GM23248 (cell line): ENCODE measurements around the gene XYLB.

Experiments
- EZH2 ChIP-seq: fragments of 200-600 bp; sonication (generic); IDR thresholded peaks from 2 replicates; pipeline ENCODE4 v1.6.1; 2018; ENCODE audit warnings: antibody characterized with exemption, mild to moderate bottlenecking; ENCODE audit not compliant: insufficient read depth, poor library complexity, severe bottlenecking
- EZH2phosphoT487 ChIP-seq: fragments of 200-600 bp; sonication (generic); IDR thresholded peaks from 2 replicates; pipeline ENCODE4 v1.6.1; 2018; ENCODE audit warnings: antibody characterized with exemption, moderate library complexity, mild to moderate bottlenecking, low read depth; ENCODE audit not compliant: insufficient read depth

GRCh38 chr3:38313263-38313662 is 33.3 kb upstream of the XYLB start:
- TF ChIP-seq EZH2 (no peak), EZH2phosphoT487 (no peak)
